Measurements from ENCODE around the gene PRPF8. TPM values are rescaled to one million over a fixed set of nuclear protein-coding genes. Genes with fewer than 3 reads are reported as not detected.

PRPF8 gene
- total and polyA plus RNA-seq, 7 donors, result 25.9 to 155 (median 115) TPM

DNA sequence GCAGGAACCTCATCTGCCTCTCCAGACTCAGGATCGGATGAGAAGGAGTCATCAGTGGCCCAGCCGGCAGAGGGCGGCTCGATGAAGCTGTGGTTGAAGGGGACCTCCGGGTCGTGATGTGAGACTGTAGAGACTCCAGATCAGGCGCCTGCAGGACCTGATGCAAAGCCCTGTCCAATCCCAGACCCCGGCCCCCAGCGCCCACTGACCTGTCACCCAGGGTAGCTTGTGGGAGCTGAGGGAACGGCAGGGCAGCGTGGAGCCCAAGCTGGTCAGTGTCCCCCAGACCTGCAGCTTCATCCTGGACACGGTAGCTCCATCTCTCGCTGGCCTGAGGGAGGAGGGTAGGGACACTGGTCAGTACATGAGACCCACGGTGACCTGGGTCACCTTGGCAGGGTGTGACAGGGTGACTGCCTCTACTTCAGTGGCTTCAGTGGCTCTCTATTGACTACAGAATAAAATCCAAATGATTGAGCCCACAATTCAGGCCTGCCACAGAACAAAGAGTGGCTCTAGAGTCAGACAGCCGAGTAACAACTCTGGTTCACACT lies 47.9 kb downstream of the PRPF8 start:
- no peak overlapping the region for H3K4me3 ChIP-seq
- WGBS, 2 donors, result 86 to 88% methylated on average over 15 of the region's 15 CpGs
- H3K4me1 ChIP-seq, result no peaks in the 10 kb centered on the region
- intact Hi-C loops (cut with DNase I), result no loop called here
- TF ChIP-seq POLR2AphosphoS5 (IDR thresholded peaks at IDR 0.05) (no peak), POLR2A (IDR thresholded peaks at IDR 0.05) (no peak), EP300 (IDR thresholded peaks at IDR 0.05) (no peak)
- TF ChIP-seq, protein P1, sequence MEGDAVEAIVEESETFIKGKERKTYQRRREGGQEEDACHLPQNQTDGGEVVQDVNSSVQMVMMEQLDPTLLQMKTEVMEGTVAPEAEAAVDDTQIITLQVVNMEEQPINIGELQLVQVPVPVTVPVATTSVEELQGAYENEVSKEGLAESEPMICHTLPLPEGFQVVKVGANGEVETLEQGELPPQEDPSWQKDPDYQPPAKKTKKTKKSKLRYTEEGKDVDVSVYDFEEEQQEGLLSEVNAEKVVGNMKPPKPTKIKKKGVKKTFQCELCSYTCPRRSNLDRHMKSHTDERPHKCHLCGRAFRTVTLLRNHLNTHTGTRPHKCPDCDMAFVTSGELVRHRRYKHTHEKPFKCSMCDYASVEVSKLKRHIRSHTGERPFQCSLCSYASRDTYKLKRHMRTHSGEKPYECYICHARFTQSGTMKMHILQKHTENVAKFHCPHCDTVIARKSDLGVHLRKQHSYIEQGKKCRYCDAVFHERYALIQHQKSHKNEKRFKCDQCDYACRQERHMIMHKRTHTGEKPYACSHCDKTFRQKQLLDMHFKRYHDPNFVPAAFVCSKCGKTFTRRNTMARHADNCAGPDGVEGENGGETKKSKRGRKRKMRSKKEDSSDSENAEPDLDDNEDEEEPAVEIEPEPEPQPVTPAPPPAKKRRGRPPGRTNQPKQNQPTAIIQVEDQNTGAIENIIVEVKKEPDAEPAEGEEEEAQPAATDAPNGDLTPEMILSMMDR (IDR thresholded peaks at IDR 0.05), result no peak
- peaks cover 0 to 4% (median 0%) of the 10 kb centered on the region in 4 donors for H3K36me3 ChIP-seq
- no peak overlapping the region for H3K27ac ChIP-seq
- H3K27me3 ChIP-seq, result no peaks in the 10 kb centered on the region
- DNase-seq, result no peak
- H3K9me3 ChIP-seq, result no peaks in the 10 kb centered on the region

DNA sequence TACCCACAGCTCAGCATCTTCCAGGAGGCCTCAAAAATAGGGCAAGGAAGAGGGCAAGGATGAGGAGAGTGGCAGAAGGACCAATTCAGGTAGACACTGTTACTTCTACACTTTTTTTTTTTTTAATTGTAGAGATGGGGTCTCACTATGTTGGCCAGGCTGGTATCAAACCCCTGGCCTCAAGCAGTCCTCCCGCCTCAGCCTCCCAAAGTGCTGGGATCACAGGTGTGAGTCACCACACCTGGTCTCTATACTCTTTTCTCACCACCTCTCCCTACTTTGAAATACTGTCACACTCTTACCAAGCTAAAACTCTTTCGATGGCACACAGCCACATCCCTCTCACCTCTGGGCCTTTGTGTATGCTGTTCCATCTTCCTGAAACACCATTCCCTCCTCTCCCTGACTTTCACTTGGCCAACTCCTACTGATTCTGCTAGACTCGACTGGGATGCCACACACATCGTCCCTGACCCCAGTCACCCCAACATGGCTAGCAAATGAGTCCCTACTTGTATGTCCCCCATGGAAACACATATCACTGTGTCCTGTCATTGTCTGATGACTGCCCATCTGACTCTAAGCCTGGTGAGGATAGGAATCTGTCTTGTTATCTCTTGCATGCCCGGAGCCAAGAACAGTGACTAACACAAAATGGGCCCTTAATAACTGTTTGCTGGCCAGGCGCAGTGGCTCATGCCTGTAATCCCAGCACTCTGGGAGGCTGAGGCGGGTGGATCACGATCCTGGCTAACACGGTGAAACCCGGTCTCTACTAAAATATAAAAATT lies 48.8 kb downstream of the PRPF8 start:
- H3K4me3 ChIP-seq, result no peak overlapping the region
- 90% methylated on average over 10 of the region's 10 CpGs for WGBS, 2 donors
- no peaks in the 10 kb centered on the region for H3K27me3 ChIP-seq
- no peak for DNase-seq
- H3K4me1 ChIP-seq, result no peaks in the 10 kb centered on the region
- intact Hi-C loops (cut with DNase I), result no loop called here
- H3K9me3 ChIP-seq, result no peaks in the 10 kb centered on the region
- TF ChIP-seq POLR2A (IDR thresholded peaks at IDR 0.05), result no peak
- no peak overlapping the region for H3K27ac ChIP-seq
- H3K36me3 ChIP-seq, result peaks cover 0 to 4% (median 0%) of the 10 kb centered on the region in 4 donors

DNA sequence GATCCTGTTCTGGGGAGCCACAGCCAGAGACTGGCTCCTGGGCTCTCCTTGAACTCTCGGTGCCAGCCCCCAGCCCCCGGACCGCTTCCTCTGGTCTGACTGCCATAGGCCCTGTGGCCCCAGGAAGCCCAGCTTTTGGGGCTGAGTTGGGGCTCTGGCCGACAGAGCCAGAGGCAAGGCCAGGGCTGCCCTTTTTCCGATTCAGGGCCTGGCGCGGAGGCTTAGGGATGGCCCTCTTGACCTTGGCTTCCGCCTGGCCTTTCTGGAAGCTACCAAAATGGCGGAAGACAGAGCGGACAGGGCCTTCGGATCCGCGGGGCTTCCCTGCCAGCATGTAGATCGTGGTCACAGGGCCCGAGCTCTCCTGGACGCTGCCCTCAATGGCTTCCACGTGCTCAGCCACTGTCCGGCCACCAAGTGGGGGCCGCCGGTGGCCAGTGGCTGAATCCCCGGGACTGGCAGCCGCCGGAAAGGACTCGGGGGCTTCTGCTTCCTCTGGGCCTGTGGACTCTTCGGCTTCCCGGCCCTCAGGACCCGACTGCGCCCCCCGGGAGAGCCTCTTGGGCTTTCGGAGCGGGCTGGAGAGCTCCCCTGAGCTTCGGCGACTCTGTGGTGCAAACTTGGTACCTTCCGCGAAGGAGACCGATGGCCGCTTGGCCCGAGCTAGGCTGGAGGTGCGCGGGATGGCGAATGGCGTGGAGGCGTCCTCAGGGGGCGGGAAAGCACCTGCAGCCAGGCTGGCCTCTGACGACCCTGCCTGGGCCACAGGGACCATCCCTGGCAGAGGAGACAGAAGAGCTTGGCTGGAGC lies 49.6 kb downstream of the PRPF8 start:
- TF ChIP-seq, protein P1 (IDR thresholded peaks at IDR 0.05), result no peak
- TF ChIP-seq EP300 (IDR thresholded peaks at IDR 0.05) (no peak), POLR2A (IDR thresholded peaks at IDR 0.05) (no peak), POLR2AphosphoS5 (IDR thresholded peaks at IDR 0.05) (no peak)
- Histone ChIP-seq H3K36me3 (peaks cover 0 to 4% (median 0%) of the 10 kb centered on the region in 4 donors), H3K4me1 (peaks cover 0 to 2% (median under 1%) of the 10 kb centered on the region in 4 donors), H3K9me3 (no peaks in the 10 kb centered on the region), H3K4me3 (no peak overlapping the region), H3K27me3 (no peaks in the 10 kb centered on the region), H3K27ac (no peak overlapping the region)
- 96 to 97% methylated on average over 45 of the region's 45 CpGs for WGBS, 2 donors
- intact Hi-C loops (cut with DNase I), result no loop called here
- DNase-seq, result no peak

DNA sequence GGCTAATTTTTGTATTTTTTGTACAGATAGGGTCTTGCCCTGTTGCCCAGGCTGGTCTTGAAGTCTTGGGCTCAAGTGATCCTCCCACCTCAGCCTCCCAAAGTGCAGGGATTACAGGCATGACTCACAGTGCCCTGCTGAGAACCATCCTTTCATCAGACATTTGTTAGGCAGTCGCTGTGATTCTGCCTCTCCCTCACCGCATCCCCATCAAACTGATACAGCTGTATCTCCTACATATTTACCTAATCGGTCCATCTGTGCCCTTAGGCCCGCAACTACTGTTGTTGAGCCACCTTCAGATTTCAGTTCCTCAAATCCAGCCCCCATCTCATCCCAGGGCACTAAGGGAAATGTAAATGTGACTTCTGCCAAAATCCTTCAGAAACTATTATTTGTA lies 54.0 kb downstream of the PRPF8 start:
- no peak for TF ChIP-seq EP300 (IDR thresholded peaks at IDR 0.05)
- TF ChIP-seq POLR2A (IDR thresholded peaks at IDR 0.05), result no peak
- TF ChIP-seq POLR2AphosphoS5 (IDR thresholded peaks at IDR 0.05), result no peak
- TF ChIP-seq, protein P1 (IDR thresholded peaks at IDR 0.05), result no peak
- no peak overlapping the region for H3K27ac ChIP-seq
- H3K4me1 ChIP-seq, result peaks cover 0 to 30% (median 20%) of the 10 kb centered on the region in 4 donors
- intact Hi-C loops (cut with DNase I), result no loop called here
- peaks cover 0 to 4% (median 0%) of the 10 kb centered on the region in 4 donors for H3K36me3 ChIP-seq
- 71 to 80% methylated on average over 4 of the region's 4 CpGs for whole genome bisulfite sequencing, 2 donors
- H3K27me3 ChIP-seq, result no peaks in the 10 kb centered on the region
- no peak for DNase-seq
- H3K9me3 ChIP-seq, result no peaks in the 10 kb centered on the region
- no peak overlapping the region for H3K4me3 ChIP-seq
